KMS-11 (cell line): ENCODE data around the gene KIF9.
"Not testable (repeated sequence)": the region's sequence is repeated elsewhere in the genome, so short reads cannot be mapped to it uniquely, and the experiment has no call there.

Experiments
- H2AFZ ChIP-seq: fragments of 200-600 bp; sonication (generic); 2 replicates; pipeline ENCODE4 v1.6.1; 2016; ENCODE audit warnings: antibody characterized with exemption, mixed run types, low read depth
- H3K27ac ChIP-seq: fragments of 200-600 bp; sonication (generic); 2 replicates; pipeline ENCODE4 v1.6.1; 2016; ENCODE audit warnings: mild to moderate bottlenecking, mixed run types
- H3K27me3 ChIP-seq: fragments of 200-600 bp; sonication (generic); 2 replicates; pipeline ENCODE4 v1.6.1; 2017; ENCODE audit warnings: mild to moderate bottlenecking, low read depth, mixed run types, moderate library complexity; ENCODE audit not compliant: insufficient read depth
- H3K36me3 ChIP-seq: fragments of 200-600 bp; sonication (generic); 2 replicates; pipeline ENCODE4 v1.6.1; 2017; ENCODE audit warnings: mild to moderate bottlenecking, mixed run types; ENCODE audit not compliant: insufficient read depth
- H3K4me1 ChIP-seq: fragments of 200-600 bp; sonication (generic); 2 replicates; pipeline ENCODE4 v1.6.1; 2016; ENCODE audit warnings: mild to moderate bottlenecking, low read depth, mixed run types; ENCODE audit not compliant: poor library complexity, severe bottlenecking
- H3K4me2 ChIP-seq: fragments of 200-600 bp; sonication (generic); 2 replicates; pipeline ENCODE4 v1.7.0; 2016; ENCODE audit warnings: mild to moderate bottlenecking, mixed run types
- H3K4me3 ChIP-seq: fragments of 200-600 bp; sonication (generic); IDR thresholded peaks from 2 replicates; pipeline ENCODE4 v1.6.1; 2017; ENCODE audit warnings: low read depth, low read length, mixed read lengths; ENCODE audit not compliant: insufficient read depth
- H3K79me2 ChIP-seq: fragments of 200-600 bp; sonication (generic); 2 replicates; pipeline ENCODE4 v1.6.1; 2016; ENCODE audit warnings: low read depth, mixed run types; ENCODE audit not compliant: insufficient read depth
- H3K9ac ChIP-seq: fragments of 200-600 bp; sonication (generic); 2 replicates; pipeline ENCODE4 v1.6.1; 2016; ENCODE audit warnings: mild to moderate bottlenecking, mixed run types
- H4K20me1 ChIP-seq: fragments of 200-600 bp; sonication (generic); 2 replicates; pipeline ENCODE4 v1.6.1; 2016; ENCODE audit warnings: mild to moderate bottlenecking, mixed run types; ENCODE audit not compliant: insufficient read depth
- CTCF ChIP-seq: fragments of 200-600 bp; sonication (generic); conservative IDR thresholded peaks from 2 replicates; pipeline ENCODE4 v1.6.1; 2017; ENCODE audit warnings: low read depth, mild to moderate bottlenecking, antibody characterized with exemption, low read length, moderate library complexity, mixed read lengths

KIF9 gene

GRCh38 chr3:47210863-47211405 lies 71.7 kb downstream of the KIF9 start:
- no peak overlapping the region for H3K27ac ChIP-seq
- no peaks in the 10 kb centered on the region for H3K4me1 ChIP-seq
- no peak overlapping the region for H3K4me2 ChIP-seq
- H2AFZ ChIP-seq, result no peak overlapping the region
- H3K9ac ChIP-seq, result no peak overlapping the region
- no peaks in the 10 kb centered on the region for H3K27me3 ChIP-seq
- no peak for TF ChIP-seq CTCF
- no peak overlapping the region for H3K4me3 ChIP-seq
- H3K36me3 ChIP-seq, result no peaks in the 10 kb centered on the region
- H3K79me2 ChIP-seq, result no peaks in the 10 kb centered on the region
- no peaks in the 10 kb centered on the region for H4K20me1 ChIP-seq

GRCh38 chr3:47206022-47206421 lies 76.6 kb downstream of the KIF9 start:
- H3K4me1 ChIP-seq, H3K27ac ChIP-seq, H3K27me3 ChIP-seq, H3K4me2 ChIP-seq, H3K79me2 ChIP-seq, H3K4me3 ChIP-seq, H3K9ac ChIP-seq, H3K36me3 ChIP-seq, H4K20me1 ChIP-seq, H2AFZ ChIP-seq: not testable (repeated sequence)

GRCh38 chr3:47204875-47205274 lies 77.7 kb downstream of the KIF9 start:
- H3K4me3 ChIP-seq, result no peak overlapping the region
- H2AFZ ChIP-seq, result no peak overlapping the region
- H3K79me2 ChIP-seq, result no peaks in the 10 kb centered on the region
- H3K27ac ChIP-seq, result no peak overlapping the region
- no peaks in the 10 kb centered on the region for H3K27me3 ChIP-seq
- TF ChIP-seq CTCF, result no peak
- H3K4me2 ChIP-seq, result no peak overlapping the region
- no peaks in the 10 kb centered on the region for H3K4me1 ChIP-seq
- H4K20me1 ChIP-seq, result no peaks in the 10 kb centered on the region
- H3K9ac ChIP-seq, result no peak overlapping the region
- H3K36me3 ChIP-seq, result no peaks in the 10 kb centered on the region

GRCh38 chr3:47202542-47202941 lies 80.1 kb downstream of the KIF9 start:
- no peak overlapping the region for H3K9ac ChIP-seq
- no peak for TF ChIP-seq CTCF
- H3K4me1 ChIP-seq, result no peaks in the 10 kb centered on the region
- H3K4me3 ChIP-seq, result no peak overlapping the region
- no peaks in the 10 kb centered on the region for H3K36me3 ChIP-seq
- H3K79me2 ChIP-seq, result no peaks in the 10 kb centered on the region
- H3K27me3 ChIP-seq, result no peaks in the 10 kb centered on the region
- H3K4me2 ChIP-seq, result no peak overlapping the region
- H3K27ac ChIP-seq, result no peak overlapping the region
- H2AFZ ChIP-seq, result no peak overlapping the region
- H4K20me1 ChIP-seq, result no peaks in the 10 kb centered on the region

- no peak for TF ChIP-seq CTCF
- H4K20me1 ChIP-seq, result no peaks in the 10 kb centered on the region
- H3K4me3 ChIP-seq, result no peak overlapping the region
- no peak overlapping the region for H3K9ac ChIP-seq
- no peaks in the 10 kb centered on the region for H3K36me3 ChIP-seq
- no peaks in the 10 kb centered on the region for H3K27me3 ChIP-seq
- H3K4me2 ChIP-seq, result no peak overlapping the region
- no peak overlapping the region for H3K27ac ChIP-seq
- no peak overlapping the region for H2AFZ ChIP-seq
- H3K4me1 ChIP-seq, result no peaks in the 10 kb centered on the region
- H3K79me2 ChIP-seq, result no peaks in the 10 kb centered on the region
Observed at GRCh38 chr3:47197287-47197686, 85.3 kb downstream of the KIF9 start.
